ENCODE measurements around the gene FBXL7.

- no peak for TF ChIP-seq CTCF (conservative IDR thresholded peaks at IDR 0.05 in 1 of 2, IDR thresholded peaks at IDR 0.05 in 1 of 2; ENCODE audit: low read depth in 1 of 2, low read length in 2 of 2)
- no peak for TF ChIP-seq EZH2 (IDR thresholded peaks at IDR 0.05; ENCODE audit: low read length, missing control alignments)
These were observed 150.3 kb downstream of the FBXL7 start for GRCh38 chr5:15650266-15650665.

Measured in fibroblast of lung (primary cell).